ENCODE data around the gene COX7C. TPM values are rescaled to one million over a fixed set of nuclear protein-coding genes. Genes with fewer than 3 reads are reported as not detected.

Gene COX7C
- total RNA-seq, 2 experiments from 2014 or later = 282 to 495 TPM

- BruUV-seq (replicated peaks) = no TSS peak
- Histone ChIP-seq H2AFZ (ENCODE audit: low read length) (no peak overlapping the region), H3K4me2 (ENCODE audit: low read length) (no peak overlapping the region), H3K79me2 (ENCODE audit: insufficient read depth, low read depth, low read length) (peaks cover 3% of the 10 kb centered on the region; the same call in 1 of the 2 replicates), H3K9me3 (ENCODE audit: low read length) (no peaks in the 10 kb centered on the region), H3K36me3 (ENCODE audit: insufficient read depth, low read length) (peaks cover 31% of the 10 kb centered on the region), H3K4me3 (ENCODE audit: low read depth, low read length, poor library complexity, severe bottlenecking) (no peak overlapping the region), H3K27ac (ENCODE audit: low read depth, low read length, poor library complexity, severe bottlenecking) (no peak overlapping the region), H3K9me2 (ENCODE audit: insufficient read depth, low read length) (no peaks in the 10 kb centered on the region), H4K20me1 (ENCODE audit: insufficient read depth, low read length) (peaks cover 5% of the 10 kb centered on the region; the same call in 1 of the 2 replicates), H3K4me1 (ENCODE audit: insufficient read depth, low read length, poor library complexity, severe bottlenecking) (no peaks in the 10 kb centered on the region)
- TF ChIP-seq CTCF (conservative IDR thresholded peaks at IDR 0.05; ENCODE audit: low read length) (no peak), EZH2phosphoT487 (IDR thresholded peaks at IDR 0.05; ENCODE audit: borderline replicate concordance, low read depth, low read length) (no peak)
- POLR2A ChIA-PET = interaction anchor here (0.9 to 2.8 kb wide), 3 partner anchors 14 to 788 kb away, joined by 3 to 8 read pairs (median 4); no protein-coding TSS in a partner anchor
- CTCF ChIA-PET (ENCODE audit: unreplicated experiment) = no interaction called here
- no peak for DNase-seq (ENCODE audit: low spot score)
- intact Hi-C loops (cut with micrococcal nuclease; ENCODE audit: unreplicated experiment) = no loop called here
These were observed 7.4 kb downstream of the COX7C start for GRCh38 chr5:86625148-86625547.

GRCh38 chr5:86626149-86626548 lies 8.4 kb downstream of the COX7C start:
- H3K27ac ChIP-seq (ENCODE audit: low read depth, low read length, poor library complexity, severe bottlenecking) = no peak overlapping the region
- H3K4me1 ChIP-seq (ENCODE audit: insufficient read depth, low read length, poor library complexity, severe bottlenecking) = no peaks in the 10 kb centered on the region
- no peak overlapping the region for H3K4me3 ChIP-seq (ENCODE audit: low read depth, low read length, poor library complexity, severe bottlenecking)
- intact Hi-C loops (cut with micrococcal nuclease; ENCODE audit: unreplicated experiment) = no loop called here
- no peak overlapping the region for H3K4me2 ChIP-seq (ENCODE audit: low read length)
- CTCF ChIA-PET (ENCODE audit: unreplicated experiment) = no interaction called here
- H3K79me2 ChIP-seq (ENCODE audit: insufficient read depth, low read depth, low read length) = no peaks in the 10 kb centered on the region
- H3K9me2 ChIP-seq (ENCODE audit: insufficient read depth, low read length) = no peaks in the 10 kb centered on the region
- H3K9me3 ChIP-seq (ENCODE audit: low read length) = no peaks in the 10 kb centered on the region
- no peak for DNase-seq (ENCODE audit: low spot score)
- POLR2A ChIA-PET = interaction anchor here (0.6 kb wide), 1 partner anchor 10 kb away, joined by 7 read pairs; no protein-coding TSS in a partner anchor
- H2AFZ ChIP-seq (ENCODE audit: low read length) = no peak overlapping the region
- peaks cover 21% of the 10 kb centered on the region for H3K36me3 ChIP-seq (ENCODE audit: insufficient read depth, low read length)
- H4K20me1 ChIP-seq (ENCODE audit: insufficient read depth, low read length) = no peaks in the 10 kb centered on the region
- BruUV-seq (replicated peaks) = no TSS peak
- TF ChIP-seq EZH2phosphoT487 (IDR thresholded peaks at IDR 0.05; ENCODE audit: borderline replicate concordance, low read depth, low read length) (no peak), CTCF (conservative IDR thresholded peaks at IDR 0.05; ENCODE audit: low read length) (no peak)

DNA sequence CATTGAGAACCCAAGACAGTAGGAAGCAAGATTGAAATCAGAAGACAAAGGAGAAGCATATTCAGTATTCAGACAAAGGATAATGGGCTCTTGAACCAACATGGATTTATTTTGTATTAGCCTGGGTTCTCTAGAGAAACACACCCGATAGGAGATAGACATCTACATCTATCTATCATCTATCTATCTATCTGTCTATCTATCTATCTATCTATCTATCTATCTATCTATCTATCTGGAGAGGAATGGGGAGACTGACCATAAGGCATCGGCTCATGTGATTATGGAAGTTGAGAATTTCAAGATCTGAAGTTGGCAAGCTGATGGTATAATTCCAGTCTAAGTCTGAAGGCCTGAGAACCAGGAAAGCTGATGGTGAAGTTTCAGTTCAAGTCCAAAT lies 13.4 kb downstream of the COX7C start:
- Histone ChIP-seq H3K9me3 (ENCODE audit: low read length) (no peaks in the 10 kb centered on the region), H3K4me2 (ENCODE audit: low read length) (no peak overlapping the region), H4K20me1 (ENCODE audit: insufficient read depth, low read length) (no peaks in the 10 kb centered on the region), H3K4me1 (ENCODE audit: insufficient read depth, low read length, poor library complexity, severe bottlenecking) (no peaks in the 10 kb centered on the region), H3K4me3 (ENCODE audit: low read depth, low read length, poor library complexity, severe bottlenecking) (no peak overlapping the region), H3K36me3 (ENCODE audit: insufficient read depth, low read length) (no peaks in the 10 kb centered on the region), H2AFZ (ENCODE audit: low read length) (no peak overlapping the region), H3K79me2 (ENCODE audit: insufficient read depth, low read depth, low read length) (no peaks in the 10 kb centered on the region), H3K9me2 (ENCODE audit: insufficient read depth, low read length) (no peaks in the 10 kb centered on the region), H3K27ac (ENCODE audit: low read depth, low read length, poor library complexity, severe bottlenecking) (no peak overlapping the region)
- ChIA-PET POLR2A (no interaction called here), CTCF (ENCODE audit: unreplicated experiment) (no interaction called here)
- BruUV-seq (replicated peaks) = no TSS peak
- DNase-seq (ENCODE audit: low spot score) = no peak
- TF ChIP-seq EZH2phosphoT487 (IDR thresholded peaks at IDR 0.05; ENCODE audit: borderline replicate concordance, low read depth, low read length) (no peak), CTCF (conservative IDR thresholded peaks at IDR 0.05; ENCODE audit: low read length) (no peak)
- intact Hi-C loops (cut with micrococcal nuclease; ENCODE audit: unreplicated experiment) = no loop called here
